ENCODE results near the gene HSPA13.

DNA sequence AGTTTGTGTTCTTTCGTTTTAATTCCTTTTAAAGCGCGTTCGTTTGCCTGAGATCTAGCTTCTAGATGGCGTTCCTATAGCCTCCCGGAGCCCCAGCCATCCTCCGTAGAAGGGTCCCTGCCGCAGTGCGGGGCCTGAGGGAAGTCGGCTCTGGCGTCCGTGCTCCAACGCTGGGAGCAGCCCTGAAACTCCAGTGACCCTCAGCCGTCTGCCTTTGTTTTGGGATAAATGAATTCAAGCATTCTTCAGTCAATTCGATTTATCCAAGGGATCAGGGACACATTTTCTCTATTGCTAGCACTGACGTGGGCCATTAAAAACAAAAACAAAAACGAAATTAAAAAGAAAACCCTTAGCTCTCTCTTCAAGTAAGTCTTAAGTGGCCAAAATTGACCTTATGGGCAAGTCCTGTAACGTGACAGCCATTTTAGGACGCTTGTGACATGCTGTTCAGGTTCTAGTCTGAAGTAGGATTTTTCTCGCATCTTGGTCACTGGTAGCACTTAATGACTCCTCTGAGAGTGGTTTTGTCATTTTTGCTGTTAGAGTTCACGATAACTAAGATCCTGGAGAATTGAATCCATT lies 742 bp upstream of the HSPA13 start:
- TF ChIP-seq, protein P1, sequence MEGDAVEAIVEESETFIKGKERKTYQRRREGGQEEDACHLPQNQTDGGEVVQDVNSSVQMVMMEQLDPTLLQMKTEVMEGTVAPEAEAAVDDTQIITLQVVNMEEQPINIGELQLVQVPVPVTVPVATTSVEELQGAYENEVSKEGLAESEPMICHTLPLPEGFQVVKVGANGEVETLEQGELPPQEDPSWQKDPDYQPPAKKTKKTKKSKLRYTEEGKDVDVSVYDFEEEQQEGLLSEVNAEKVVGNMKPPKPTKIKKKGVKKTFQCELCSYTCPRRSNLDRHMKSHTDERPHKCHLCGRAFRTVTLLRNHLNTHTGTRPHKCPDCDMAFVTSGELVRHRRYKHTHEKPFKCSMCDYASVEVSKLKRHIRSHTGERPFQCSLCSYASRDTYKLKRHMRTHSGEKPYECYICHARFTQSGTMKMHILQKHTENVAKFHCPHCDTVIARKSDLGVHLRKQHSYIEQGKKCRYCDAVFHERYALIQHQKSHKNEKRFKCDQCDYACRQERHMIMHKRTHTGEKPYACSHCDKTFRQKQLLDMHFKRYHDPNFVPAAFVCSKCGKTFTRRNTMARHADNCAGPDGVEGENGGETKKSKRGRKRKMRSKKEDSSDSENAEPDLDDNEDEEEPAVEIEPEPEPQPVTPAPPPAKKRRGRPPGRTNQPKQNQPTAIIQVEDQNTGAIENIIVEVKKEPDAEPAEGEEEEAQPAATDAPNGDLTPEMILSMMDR (conservative IDR thresholded peaks at IDR 0.05; ENCODE audit: low read length): peak; percentile 26; the same call in 1 of the 2 replicates
- no peak for TF ChIP-seq EZH2phosphoT487 (IDR thresholded peaks at IDR 0.05; ENCODE audit: borderline replicate concordance, low read depth, low read length)
